ENCODE data around the gene RCOR2. TPM values are rescaled to one million over a fixed set of nuclear protein-coding genes. Genes with fewer than 3 reads are reported as not detected.

Gene RCOR2
- total and polyA plus RNA-seq, 2 donors (not counting 1 experiment from before 2014, with no cell fraction given), result 1.8 to 5.6 TPM

- Histone ChIP-seq H3K36me3 (ENCODE audit: control insufficient read depth, insufficient read depth, low read length) (peaks cover 30% of the 10 kb centered on the region), H3K4me1 (ENCODE audit: control insufficient read depth, extremely low read depth, insufficient read depth, low read length) (peaks cover 3% of the 10 kb centered on the region), H3K4me3 (replicated peaks in 1 of 4; ENCODE audit: control extremely low read depth in 1 of 4, insufficient read depth in 1 of 4, low read depth in 3 of 4, low read length in 4 of 4) (no peak overlapping the region), H3K4me2 (ENCODE audit: extremely low read depth, insufficient read depth, low read length) (no peak overlapping the region), H2AFZ (ENCODE audit: low read length) (no peak overlapping the region), H3K27me3 (ENCODE audit: control insufficient read depth, insufficient read depth, low read length) (no peaks in the 10 kb centered on the region), H4K20me1 (ENCODE audit: control insufficient read depth, extremely low read depth, insufficient read depth, low read length) (no peaks in the 10 kb centered on the region), H3K27ac (ENCODE audit: insufficient read depth, low read length) (no peak overlapping the region), H3K79me2 (ENCODE audit: control insufficient read depth, insufficient read depth, low read length) (no peaks in the 10 kb centered on the region), H3K9me3 (ENCODE audit: control insufficient read depth, insufficient read depth, low read depth, low read length) (no peaks in the 10 kb centered on the region), H3K9ac (ENCODE audit: insufficient read depth, low read length) (no peak overlapping the region)
- no peak for DNase-seq (ENCODE audit: low read depth in 2 of 2)
- peak in 1 of 2 donors; percentile 13 for TF ChIP-seq CTCF (conservative IDR thresholded peaks at IDR 0.05 in 1 of 2, IDR thresholded peaks at IDR 0.05 in 1 of 2; ENCODE audit: low read depth in 1 of 2, low read length in 2 of 2)
- TF ChIP-seq EZH2 (IDR thresholded peaks at IDR 0.05; ENCODE audit: low read length, missing control alignments), result no peak
Observed at GRCh38 chr11:63906585-63906984, 10.4 kb downstream of the RCOR2 start.

- no peak overlapping the region for H3K27ac ChIP-seq (ENCODE audit: insufficient read depth, low read length)
- TF ChIP-seq CTCF (conservative IDR thresholded peaks at IDR 0.05 in 1 of 2, IDR thresholded peaks at IDR 0.05 in 1 of 2; ENCODE audit: low read depth in 1 of 2, low read length in 2 of 2), result no peak
- no peak for TF ChIP-seq EZH2 (IDR thresholded peaks at IDR 0.05; ENCODE audit: low read length, missing control alignments)
- no peak for DNase-seq (ENCODE audit: low read depth in 2 of 2)
Observed at GRCh38 chr11:63906087-63906486, 10.9 kb downstream of the RCOR2 start.

GRCh38 chr11:63905179-63905578 lies 11.8 kb downstream of the RCOR2 start:
- Histone ChIP-seq H3K9me3 (ENCODE audit: control insufficient read depth, insufficient read depth, low read depth, low read length) (no peaks in the 10 kb centered on the region), H3K36me3 (ENCODE audit: control insufficient read depth, insufficient read depth, low read length) (peaks cover 34% of the 10 kb centered on the region), H3K4me1 (ENCODE audit: control insufficient read depth, extremely low read depth, insufficient read depth, low read length) (peaks cover 3% of the 10 kb centered on the region), H4K20me1 (ENCODE audit: control insufficient read depth, extremely low read depth, insufficient read depth, low read length) (no peaks in the 10 kb centered on the region), H3K4me2 (ENCODE audit: extremely low read depth, insufficient read depth, low read length) (no peak overlapping the region), H2AFZ (ENCODE audit: low read length) (no peak overlapping the region), H3K9ac (ENCODE audit: insufficient read depth, low read length) (no peak overlapping the region), H3K27ac (ENCODE audit: insufficient read depth, low read length) (peak overlapping the region; percentile 27), H3K79me2 (ENCODE audit: control insufficient read depth, insufficient read depth, low read length) (no peaks in the 10 kb centered on the region), H3K4me3 (replicated peaks in 1 of 4; ENCODE audit: control extremely low read depth in 1 of 4, insufficient read depth in 1 of 4, low read depth in 3 of 4, low read length in 4 of 4) (no peak overlapping the region), H3K27me3 (ENCODE audit: control insufficient read depth, insufficient read depth, low read length) (no peaks in the 10 kb centered on the region)
- TF ChIP-seq CTCF (conservative IDR thresholded peaks at IDR 0.05 in 1 of 2, IDR thresholded peaks at IDR 0.05 in 1 of 2; ENCODE audit: low read depth in 1 of 2, low read length in 2 of 2) (no peak), EZH2 (IDR thresholded peaks at IDR 0.05; ENCODE audit: low read length, missing control alignments) (no peak)
- no peak for DNase-seq (ENCODE audit: low read depth in 2 of 2)

More at GRCh38 chr11:63906087-63906486, 10.9 kb downstream of the RCOR2 start:
- Histone ChIP-seq H3K9me3 (ENCODE audit: control insufficient read depth, insufficient read depth, low read depth, low read length) (no peaks in the 10 kb centered on the region), H3K4me2 (ENCODE audit: extremely low read depth, insufficient read depth, low read length) (no peak overlapping the region), H3K4me3 (replicated peaks in 1 of 4; ENCODE audit: control extremely low read depth in 1 of 4, insufficient read depth in 1 of 4, low read depth in 3 of 4, low read length in 4 of 4) (no peak overlapping the region), H2AFZ (ENCODE audit: low read length) (no peak overlapping the region), H3K9ac (ENCODE audit: insufficient read depth, low read length) (no peak overlapping the region), H3K27me3 (ENCODE audit: control insufficient read depth, insufficient read depth, low read length) (no peaks in the 10 kb centered on the region), H3K79me2 (ENCODE audit: control insufficient read depth, insufficient read depth, low read length) (no peaks in the 10 kb centered on the region), H3K36me3 (ENCODE audit: control insufficient read depth, insufficient read depth, low read length) (peaks cover 30% of the 10 kb centered on the region), H3K4me1 (ENCODE audit: control insufficient read depth, extremely low read depth, insufficient read depth, low read length) (peaks cover 3% of the 10 kb centered on the region), H4K20me1 (ENCODE audit: control insufficient read depth, extremely low read depth, insufficient read depth, low read length) (no peaks in the 10 kb centered on the region)
